GM21786 (cell line): Measurements from ENCODE around the gene SLC22A23.

Experiments
- ATAC-seq: cut with Tn5 transposase; IDR thresholded peaks from one replicate; pipeline ENCODE4 v1.9.1; 2021; ENCODE audit not compliant: unreplicated experiment

The SLC22A23 gene

GRCh38 chr6:3355358-3356055 lies 101.3 kb downstream of the SLC22A23 start:
- ATAC-seq: no peak

- no peak for ATAC-seq
These were observed 101.9 kb downstream of the SLC22A23 start for GRCh38 chr6:3355011-3355357.

GRCh38 chr6:3353939-3354338 lies 102.9 kb downstream of the SLC22A23 start:
- no peak for ATAC-seq

GRCh38 chr6:3353213-3353903 lies 103.5 kb downstream of the SLC22A23 start:
- ATAC-seq: no peak

- no peak for ATAC-seq
These were observed 104.2 kb downstream of the SLC22A23 start for GRCh38 chr6:3352678-3353077.

- ATAC-seq: no peak
These were observed 104.9 kb downstream of the SLC22A23 start for GRCh38 chr6:3351829-3352524.

GRCh38 chr6:3351105-3351676 lies 105.7 kb downstream of the SLC22A23 start:
- no peak for ATAC-seq

GRCh38 chr6:3350252-3350796 lies 106.5 kb downstream of the SLC22A23 start:
- ATAC-seq: no peak

- no peak for ATAC-seq
These were observed 107.2 kb downstream of the SLC22A23 start for GRCh38 chr6:3349388-3350251.

GRCh38 chr6:3348821-3349220 lies 108.0 kb downstream of the SLC22A23 start:
- ATAC-seq: no peak

- no peak for ATAC-seq
These were observed 109.0 kb downstream of the SLC22A23 start for GRCh38 chr6:3347826-3348225.

- no peak for ATAC-seq
These were observed 109.6 kb downstream of the SLC22A23 start for GRCh38 chr6:3347247-3347646.

- ATAC-seq: no peak
These were observed 110.4 kb downstream of the SLC22A23 start for GRCh38 chr6:3346476-3346875.

GRCh38 chr6:3345836-3346235 lies 111.0 kb downstream of the SLC22A23 start:
- no peak for ATAC-seq

- no peak for ATAC-seq
These were observed 113.6 kb downstream of the SLC22A23 start for GRCh38 chr6:3343089-3343883.

- ATAC-seq: no peak
These were observed 115.4 kb downstream of the SLC22A23 start for GRCh38 chr6:3341467-3341866.

- ATAC-seq: no peak
These were observed 116.0 kb downstream of the SLC22A23 start for GRCh38 chr6:3340894-3341293.

GRCh38 chr6:3340358-3340802 lies 116.5 kb downstream of the SLC22A23 start:
- ATAC-seq: no peak

- no peak for ATAC-seq
These were observed 117.0 kb downstream of the SLC22A23 start for GRCh38 chr6:3339811-3340210.
